Measurements from ENCODE around the gene CABP4. TPM values are rescaled to one million over a fixed set of nuclear protein-coding genes. Genes with fewer than 3 reads are reported as not detected.

CABP4 gene
- polyA plus RNA-seq, 2 donors = 0.14 to 0.39 TPM

GRCh38 chr11:67506426-67507051 is 51.4 kb downstream of the CABP4 start:
- Histone ChIP-seq H3K27ac (ENCODE audit: low read depth in 2 of 2, low read length in 1 of 2) (peak overlapping the region; percentile 98 to 99), H3K4me3 (ENCODE audit: low read depth in 1 of 2, low read length in 2 of 2) (no peak overlapping the region), H3K36me3 (ENCODE audit: control insufficient read depth in 2 of 2, insufficient read depth in 2 of 2, low read length in 1 of 2) (peaks cover 0 to 9% of the 10 kb centered on the region in 2 donors), H3K4me1 (ENCODE audit: control insufficient read depth in 2 of 2, insufficient read depth in 2 of 2, low read length in 1 of 2) (peaks cover 12 to 27% of the 10 kb centered on the region in 2 donors), H3K9me3 (ENCODE audit: control insufficient read depth in 2 of 2, insufficient read depth in 1 of 2, low read depth in 1 of 2, low read length in 1 of 2) (peaks cover 0 to 2% of the 10 kb centered on the region in 2 donors), H3K27me3 (ENCODE audit: control insufficient read depth in 1 of 2, insufficient read depth in 2 of 2, low read length in 2 of 2) (no peaks in the 10 kb centered on the region)
- WGBS, 2 donors = 66 to 67% methylated on average over 15 to 16 of the region's 16 CpGs

- Histone ChIP-seq H3K27me3 (ENCODE audit: control insufficient read depth in 1 of 2, insufficient read depth in 2 of 2, low read length in 2 of 2) (no peaks in the 10 kb centered on the region), H3K9me3 (ENCODE audit: control insufficient read depth in 2 of 2, insufficient read depth in 1 of 2, low read depth in 1 of 2, low read length in 1 of 2) (peaks cover 0 to 2% of the 10 kb centered on the region in 2 donors), H3K27ac (ENCODE audit: low read depth in 2 of 2, low read length in 1 of 2) (peak overlapping the region; percentile 94 to 97), H3K4me1 (ENCODE audit: control insufficient read depth in 2 of 2, insufficient read depth in 2 of 2, low read length in 1 of 2) (peaks cover 12 to 27% of the 10 kb centered on the region in 2 donors), H3K4me3 (ENCODE audit: low read depth in 1 of 2, low read length in 2 of 2) (peak overlapping the region; percentile 57 to 73), H3K36me3 (ENCODE audit: control insufficient read depth in 2 of 2, insufficient read depth in 2 of 2, low read length in 1 of 2) (peaks cover 0 to 2% of the 10 kb centered on the region in 2 donors)
- WGBS, 2 donors = 22 to 24% methylated on average over 33 of the region's 33 CpGs
These were observed 52.2 kb downstream of the CABP4 start for GRCh38 chr11:67507242-67507863.

GRCh38 chr11:67507864-67508485 is 52.8 kb downstream of the CABP4 start, which contains the start of gene CDK2AP2:
CDK2AP2 (minus strand) TSS chr11:67508162; CDS start chr11:67508082, 80 bp downstream.
- peaks cover 0 to 2% of the 10 kb centered on the region in 2 donors for H3K9me3 ChIP-seq (ENCODE audit: control insufficient read depth in 2 of 2, insufficient read depth in 1 of 2, low read depth in 1 of 2, low read length in 1 of 2)
- peaks cover 12 to 27% of the 10 kb centered on the region in 2 donors for H3K4me1 ChIP-seq (ENCODE audit: control insufficient read depth in 2 of 2, insufficient read depth in 2 of 2, low read length in 1 of 2)
- peak within 1 kb of the TSS; percentile 97 to 99 for H3K27ac ChIP-seq (ENCODE audit: low read depth in 2 of 2, low read length in 1 of 2)
- H3K36me3 ChIP-seq (ENCODE audit: control insufficient read depth in 2 of 2, insufficient read depth in 2 of 2, low read length in 1 of 2) = no peaks in the 10 kb centered on the region
- H3K27me3 ChIP-seq (ENCODE audit: control insufficient read depth in 1 of 2, insufficient read depth in 2 of 2, low read length in 2 of 2) = no peaks in the 10 kb centered on the region
- H3K4me3 ChIP-seq (ENCODE audit: low read depth in 1 of 2, low read length in 2 of 2) = peak within 1 kb of the TSS; percentile 57 to 73
- 0 to 1% methylated on average over 50 to 57 of the region's 57 CpGs for WGBS, 2 donors

- H3K27ac ChIP-seq (ENCODE audit: low read depth in 2 of 2, low read length in 1 of 2) = peak overlapping the region; percentile 97 to 99
- peaks cover 10 to 26% of the 10 kb centered on the region in 2 donors for H3K4me1 ChIP-seq (ENCODE audit: control insufficient read depth in 2 of 2, insufficient read depth in 2 of 2, low read length in 1 of 2)
- H3K4me3 ChIP-seq (ENCODE audit: low read depth in 1 of 2, low read length in 2 of 2) = peak overlapping the region; percentile 57 to 73
- peaks cover 0 to 2% of the 10 kb centered on the region in 2 donors for H3K9me3 ChIP-seq (ENCODE audit: control insufficient read depth in 2 of 2, insufficient read depth in 1 of 2, low read depth in 1 of 2, low read length in 1 of 2)
- no peaks in the 10 kb centered on the region for H3K36me3 ChIP-seq (ENCODE audit: control insufficient read depth in 2 of 2, insufficient read depth in 2 of 2, low read length in 1 of 2)
- no peaks in the 10 kb centered on the region for H3K27me3 ChIP-seq (ENCODE audit: control insufficient read depth in 1 of 2, insufficient read depth in 2 of 2, low read length in 2 of 2)
- WGBS, 2 donors = 1% methylated on average over 57 of the region's 57 CpGs
These were observed 53.5 kb downstream of the CABP4 start for GRCh38 chr11:67508486-67509121.

GRCh38 chr11:67510023-67510345 is 54.8 kb downstream of the CABP4 start:
- no peak overlapping the region for H3K27ac ChIP-seq (ENCODE audit: low read depth in 2 of 2, low read length in 1 of 2)
- peaks cover 3 to 21% of the 10 kb centered on the region in 2 donors for H3K4me1 ChIP-seq (ENCODE audit: control insufficient read depth in 2 of 2, insufficient read depth in 2 of 2, low read length in 1 of 2)
- H3K27me3 ChIP-seq (ENCODE audit: control insufficient read depth in 1 of 2, insufficient read depth in 2 of 2, low read length in 2 of 2) = no peaks in the 10 kb centered on the region
- H3K9me3 ChIP-seq (ENCODE audit: control insufficient read depth in 2 of 2, insufficient read depth in 1 of 2, low read depth in 1 of 2, low read length in 1 of 2) = no peaks in the 10 kb centered on the region
- no peaks in the 10 kb centered on the region for H3K36me3 ChIP-seq (ENCODE audit: control insufficient read depth in 2 of 2, insufficient read depth in 2 of 2, low read length in 1 of 2)
- H3K4me3 ChIP-seq (ENCODE audit: low read depth in 1 of 2, low read length in 2 of 2) = no peak overlapping the region
- WGBS, 2 donors = 44 to 54% methylated on average over 3 of the region's 3 CpGs

Other genes with a start within 250 kb of the CABP4 start
- 10 to 100 TPM; 62.4 to 74.2 TPM for gene GRK2, start 188.9 kb upstream of the CABP4 start, polyA plus RNA-seq
- 10 to 100 TPM; 36.8 to 87.3 TPM for gene ANKRD13D, start 166.1 kb upstream of the CABP4 start, polyA plus RNA-seq
- 10 to 100 TPM; 38.6 to 55.6 TPM for gene SSH3, start 151.8 kb upstream of the CABP4 start, polyA plus RNA-seq
- gene POLD4, start 101.8 kb upstream of the CABP4 start, polyA plus RNA-seq = 100 to 1,000 TPM; 112 to 114 TPM
- 1 to 10 TPM; 1.4 to 2.2 TPM for gene CLCF1, start 81.8 kb upstream of the CABP4 start, polyA plus RNA-seq
- gene RAD9A, start 63.4 kb upstream of the CABP4 start, polyA plus RNA-seq = 10 to 100 TPM; 17.5 to 26.2 TPM
- gene PPP1CA, start 53.5 kb upstream of the CABP4 start, polyA plus RNA-seq = 100 to 1,000 TPM; 105 to 149 TPM
- 1 to 10 TPM; 3.9 to 6.2 TPM for gene TBC1D10C, start 51.3 kb upstream of the CABP4 start, polyA plus RNA-seq
- gene CARNS1, start 39.7 kb upstream of the CABP4 start, polyA plus RNA-seq = under 1 TPM; 0.21 to 0.29 TPM
- gene RPS6KB2, start 26.9 kb upstream of the CABP4 start, polyA plus RNA-seq = 10 to 100 TPM; 79.6 to 85.9 TPM
- gene PTPRCAP, start 17.7 kb upstream of the CABP4 start, polyA plus RNA-seq = 1 to 10 TPM; 6.2 to 6.5 TPM
- 100 to 1,000 TPM in 1 of 2 donors, 10 to 100 TPM in 1; 70.7 to 114 TPM for gene CORO1B, start 11.9 kb upstream of the CABP4 start, polyA plus RNA-seq
- not detected for gene GPR152, start 2.6 kb upstream of the CABP4 start, polyA plus RNA-seq
- 100 to 1,000 TPM; 154 to 160 TPM for gene TMEM134, start 13.9 kb downstream of the CABP4 start, polyA plus RNA-seq
- 10 to 100 TPM; 34.1 to 41.5 TPM for gene AIP, start 27.7 kb downstream of the CABP4 start, polyA plus RNA-seq
- gene PITPNM1, start 50.0 kb downstream of the CABP4 start, polyA plus RNA-seq = 10 to 100 TPM; 18.2 to 29.3 TPM
- gene CDK2AP2, start 52.8 kb downstream of the CABP4 start, polyA plus RNA-seq = 10 to 100 TPM; 49.4 to 52.2 TPM
- not detected for gene CABP2, start 68.1 kb downstream of the CABP4 start, polyA plus RNA-seq
- 1,000 to 10,000 TPM; 3,504 to 3,523 TPM for gene GSTP1, start 128.5 kb downstream of the CABP4 start, polyA plus RNA-seq
- gene NDUFV1, start 151.6 kb downstream of the CABP4 start, polyA plus RNA-seq = 100 to 1,000 TPM; 122 to 137 TPM
- gene NUDT8, start 174.6 kb downstream of the CABP4 start, polyA plus RNA-seq = 10 to 100 TPM; 43.1 to 59.3 TPM
- not detected for gene TBX10, start 184.4 kb downstream of the CABP4 start, polyA plus RNA-seq
- gene ACY3, start 195.4 kb downstream of the CABP4 start, polyA plus RNA-seq = under 1 TPM; 0.08 to 0.11 TPM
- 100 to 1,000 TPM in 1 of 2 donors, 10 to 100 TPM in 1; 62.8 to 120 TPM for gene ALDH3B2, start 219.3 kb downstream of the CABP4 start, polyA plus RNA-seq

Data from esophagus (tissue), 2 donors.